Measurements from ENCODE around the gene TXNIP. TPM values are rescaled to one million over a fixed set of nuclear protein-coding genes. Genes with fewer than 3 reads are reported as not detected.

The TXNIP gene
- total RNA-seq, 4 donors from 2014 or later: 739 to 2,947 (median 1,128) TPM

GRCh38 chr1:145982010-145982723 lies 14.2 kb downstream of the TXNIP start:
- Histone ChIP-seq H3K27me3 (no peaks in the 10 kb centered on the region), H3K36me3 (no peaks in the 10 kb centered on the region), H3K9me3 (no peaks in the 10 kb centered on the region), H3K27ac (peak overlapping the region; percentile 91 to 98 (median 96)), H3K4me1 (peaks cover 66 to 91% of the 10 kb centered on the region in 2 donors), H3K4me3 (replicated peaks in 1 of 3) (no peak overlapping the region)
- intact Hi-C loops (cut with DNase I): no loop called here
- DNase-seq: peak in 1 of 2 donors; percentile 7
- 70 to 74% methylated on average over 6 of the region's 6 CpGs for WGBS, 2 donors
- TF ChIP-seq POLR2A (IDR thresholded peaks at IDR 0.05) (no peak), CTCF (IDR thresholded peaks at IDR 0.05) (no peak)

DNA sequence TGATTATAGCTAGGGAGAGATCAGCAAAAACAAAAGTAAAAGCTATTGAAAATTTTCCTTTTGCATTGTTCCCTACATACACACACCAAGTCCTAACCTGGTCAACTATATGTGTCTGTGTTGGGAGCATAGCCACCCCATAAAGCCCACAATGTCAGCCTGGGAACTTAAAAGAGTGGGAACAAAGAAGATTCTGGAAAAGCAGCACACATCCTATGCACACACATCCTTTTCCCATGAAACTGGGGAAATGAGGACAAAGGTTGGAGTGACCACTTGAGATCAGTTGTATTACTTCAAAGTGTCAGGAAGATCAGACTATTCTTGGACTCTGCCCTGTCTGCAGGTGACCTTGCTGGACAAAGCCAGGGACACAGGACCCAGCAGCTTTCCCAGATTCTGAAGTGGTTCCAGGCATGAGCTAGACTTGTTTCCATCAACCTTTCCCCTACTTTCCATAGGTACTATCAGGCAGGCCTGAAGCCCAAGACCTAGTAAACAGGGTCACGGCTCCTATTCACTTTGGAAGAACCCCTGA lies 15.9 kb downstream of the TXNIP start:
- no peak overlapping the region for H3K4me3 ChIP-seq (replicated peaks in 1 of 3)
- peaks cover 66 to 82% of the 10 kb centered on the region in 2 donors for H3K4me1 ChIP-seq
- peak overlapping the region; percentile 91 to 98 (median 96) for H3K27ac ChIP-seq
- H3K36me3 ChIP-seq: no peaks in the 10 kb centered on the region
- no peaks in the 10 kb centered on the region for H3K27me3 ChIP-seq
- peak in 1 of 2 donors; percentile 27 for DNase-seq
- intact Hi-C loops (cut with DNase I): no loop called here
- no peaks in the 10 kb centered on the region for H3K9me3 ChIP-seq
- TF ChIP-seq CTCF (IDR thresholded peaks at IDR 0.05): no peak
- no peak for TF ChIP-seq POLR2A (IDR thresholded peaks at IDR 0.05)
- WGBS, 2 donors: 65 to 95% methylated on average over 1 of the region's 1 CpG

GRCh38 chr1:145979746-145980456 lies 16.5 kb downstream of the TXNIP start:
- Histone ChIP-seq H3K27ac (peak overlapping the region; percentile 91 to 98 (median 96)), H3K36me3 (no peaks in the 10 kb centered on the region), H3K4me1 (peaks cover 59 to 76% of the 10 kb centered on the region in 2 donors), H3K4me3 (replicated peaks in 1 of 3) (peak overlapping the region in 1 of 3 donors; percentile 14), H3K27me3 (no peaks in the 10 kb centered on the region), H3K9me3 (no peaks in the 10 kb centered on the region)
- WGBS, 2 donors: 53% methylated on average over 7 of the region's 7 CpGs
- intact Hi-C loops (cut with DNase I): no loop called here
- DNase-seq: no peak
- TF ChIP-seq POLR2A (IDR thresholded peaks at IDR 0.05): no peak
- no peak for TF ChIP-seq CTCF (IDR thresholded peaks at IDR 0.05)

DNA sequence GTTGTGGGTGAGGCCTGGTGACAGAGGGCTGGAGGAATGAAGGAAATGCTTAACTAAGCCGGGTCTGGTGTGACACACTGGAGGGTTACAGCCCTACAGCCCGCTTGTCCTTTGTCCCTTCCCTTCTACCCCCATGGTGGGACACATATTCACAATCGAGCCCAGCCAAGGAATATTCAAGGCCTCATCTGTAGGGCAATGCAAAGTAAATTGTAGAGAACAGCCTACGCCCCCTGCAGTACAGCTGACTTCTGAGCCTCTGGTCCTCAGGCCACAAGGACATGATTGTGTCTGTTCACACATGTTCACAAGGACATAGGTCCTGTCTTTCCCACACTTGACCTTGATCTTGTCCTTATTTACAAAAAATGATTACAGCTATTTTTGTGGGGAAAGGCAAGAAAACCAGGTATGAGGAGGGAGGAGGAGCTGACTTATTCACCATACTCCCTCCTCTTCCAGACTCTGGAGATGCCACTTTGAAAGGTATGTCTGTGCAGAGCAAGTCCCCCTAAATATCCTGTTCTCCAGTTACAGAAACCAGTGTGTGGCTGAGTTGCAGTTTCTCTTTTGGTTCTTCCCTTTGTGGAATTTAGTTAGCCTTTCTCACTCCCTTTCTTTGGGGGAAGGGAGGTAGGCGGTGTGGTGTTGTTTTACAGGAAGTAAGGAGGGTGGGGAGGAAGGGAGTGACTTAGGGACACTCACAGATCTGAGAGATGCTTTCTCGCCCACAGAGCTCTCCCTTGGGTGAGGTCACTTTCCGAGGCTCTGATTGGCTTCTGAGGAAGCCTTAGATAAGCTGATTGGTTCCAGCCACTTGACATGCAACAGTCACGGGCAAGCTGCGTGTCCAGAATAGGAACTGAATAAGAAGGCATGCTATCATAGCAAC lies 17.3 kb downstream of the TXNIP start:
- 15 to 20% methylated on average over 9 of the region's 9 CpGs for WGBS, 2 donors
- Histone ChIP-seq H3K9me3 (no peaks in the 10 kb centered on the region), H3K4me1 (peaks cover 58 to 68% of the 10 kb centered on the region in 2 donors), H3K27ac (peak overlapping the region; percentile 91 to 98 (median 96)), H3K36me3 (no peaks in the 10 kb centered on the region), H3K27me3 (no peaks in the 10 kb centered on the region), H3K4me3 (replicated peaks in 1 of 3) (peak overlapping the region in 1 of 3 donors; percentile 18)
- TF ChIP-seq POLR2A (IDR thresholded peaks at IDR 0.05): peak; percentile 45 to 95
- TF ChIP-seq CTCF (IDR thresholded peaks at IDR 0.05): peak in 1 of 6 experiments; percentile 10
- peak; percentile 96 for DNase-seq
- intact Hi-C loops (cut with DNase I): no loop called here
